Ovary (tissue), 3 donors: Measurements from ENCODE around the gene ELP5.

ENCODE experiments used
- CTCF ChIP-seq, 3 donors: fragments of 450-650 bp in 2 of 3; fragments of 200-600 bp in 1 of 3; IDR thresholded peaks; one replicate each; pipeline versions ENCODE4 v1.5.1 to v1.8.0; 2016 to 2022; ENCODE audit warnings: antibody characterized with exemption in 3 of 3, mild to moderate bottlenecking in 1 of 3
- POLR2A ChIP-seq: fragments of 450-650 bp; IDR thresholded peaks from one replicate; pipeline ENCODE4 v1.6.1; 2017; ENCODE audit warnings: antibody characterized with exemption, mild to moderate bottlenecking, moderate library complexity
- donor health status: DM: no; HTN: no; CAD: no.

GRCh38 chr17:7213895-7214299 is 38.1 kb upstream of the ELP5 start:
- TF ChIP-seq CTCF (IDR thresholded peaks at IDR 0.05) (peak in 1 of 3 donors; percentile 43), POLR2A (peak; percentile 28)
